Trophoblast cell (in vitro differentiated cells and primary cell): ENCODE data around the gene CD163L1.

ENCODE experiments used
- DNase-seq, 2 donors: peaks; one replicate each; pipeline ENCODE4 v3.0.0-alpha.2; 2016
- H2AFZ ChIP-seq: 2 replicates; pipeline ENCODE4 v1.6.1; 2013; ENCODE audit warnings: low read length, moderate library complexity, mild to moderate bottlenecking; ENCODE audit not compliant: insufficient read depth, poor library complexity
- H2AK5ac ChIP-seq: 2 replicates; pipeline ENCODE4 v1.6.1; 2013; ENCODE audit warnings: mild to moderate bottlenecking, low read length
- H2BK120ac ChIP-seq: 2 replicates; pipeline ENCODE4 v1.6.1; 2013; ENCODE audit warnings: low read length, mild to moderate bottlenecking, moderate library complexity; ENCODE audit not compliant: insufficient read depth, poor library complexity
- H2BK12ac ChIP-seq: 2 replicates; pipeline ENCODE4 v1.6.1; 2013; ENCODE audit warnings: mild to moderate bottlenecking, low read length, moderate library complexity
- H2BK5ac ChIP-seq: 2 replicates; pipeline ENCODE4 v1.6.1; 2013; ENCODE audit warnings: low read length, low read depth, moderate library complexity, mild to moderate bottlenecking; ENCODE audit not compliant: poor library complexity
- H3K14ac ChIP-seq: 2 replicates; pipeline ENCODE4 v1.6.1; 2013; ENCODE audit warnings: mild to moderate bottlenecking, low read length
- H3K18ac ChIP-seq: 2 replicates; pipeline ENCODE4 v1.6.1; 2013; ENCODE audit warnings: mild to moderate bottlenecking, low read length
- H3K23ac ChIP-seq: 2 replicates; pipeline ENCODE4 v1.6.1; 2013; ENCODE audit warnings: low read length
- H3K27ac ChIP-seq: 2 replicates; pipeline ENCODE4 v1.5.1; 2013; ENCODE audit warnings: low read depth, mild to moderate bottlenecking, inconsistent platforms, low read length, moderate library complexity
- H3K27me3 ChIP-seq: 2 replicates; pipeline ENCODE4 v1.6.1; 2013; ENCODE audit warnings: inconsistent platforms, mild to moderate bottlenecking, low read length, moderate library complexity; ENCODE audit not compliant: insufficient read depth
- H3K36me3 ChIP-seq, 2 experiments: 1 replicate in 1 of 2; 2 replicates in 1 of 2; pipeline ENCODE4 v1.6.1; 2013; ENCODE audit warnings: low read length in 2 of 2, mild to moderate bottlenecking in 2 of 2, moderate library complexity in 1 of 2; ENCODE audit not compliant: insufficient read depth in 2 of 2, control insufficient read depth in 1 of 2
- H3K4ac ChIP-seq: 2 replicates; pipeline ENCODE4 v1.6.1; 2013; ENCODE audit warnings: low read depth, mild to moderate bottlenecking, low read length, moderate library complexity
- H3K4me1 ChIP-seq, 2 experiments: 1 replicate in 1 of 2; 2 replicates in 1 of 2; pipeline ENCODE4 v1.6.1; 2013; ENCODE audit warnings: low read length in 2 of 2, mild to moderate bottlenecking in 2 of 2, moderate library complexity in 1 of 2; ENCODE audit not compliant: insufficient read depth in 2 of 2, control insufficient read depth in 1 of 2
- H3K4me2 ChIP-seq: 2 replicates; pipeline ENCODE4 v1.6.1; 2013; ENCODE audit warnings: inconsistent platforms, mild to moderate bottlenecking, low read length, moderate library complexity
- H3K4me3 ChIP-seq: 2 replicates; pipeline ENCODE4 v1.5.1; 2013; ENCODE audit warnings: mild to moderate bottlenecking, low read depth, low read length, inconsistent platforms
- H3K79me1 ChIP-seq: one replicate; pipeline ENCODE4 v1.6.1; 2013; ENCODE audit warnings: low read length
- H3K79me2 ChIP-seq: 2 replicates; pipeline ENCODE4 v1.6.1; 2013; ENCODE audit warnings: low read length, mild to moderate bottlenecking; ENCODE audit not compliant: control insufficient read depth, insufficient read depth, poor library complexity
- H3K9ac ChIP-seq: 2 replicates; pipeline ENCODE4 v1.6.1; 2013; ENCODE audit warnings: mild to moderate bottlenecking, low read length
- H3K9me3 ChIP-seq: 2 replicates; pipeline ENCODE4 v1.6.1; 2013; ENCODE audit warnings: low read depth, mild to moderate bottlenecking, control low read depth, inconsistent platforms, low read length; ENCODE audit not compliant: insufficient read depth
- H4K12ac ChIP-seq: 2 replicates; pipeline ENCODE4 v1.6.1; 2013; ENCODE audit warnings: low read depth, mild to moderate bottlenecking, low read length, moderate library complexity
- H4K8ac ChIP-seq: 2 replicates; pipeline ENCODE4 v1.6.1; 2013; ENCODE audit warnings: low read depth, mild to moderate bottlenecking, low read length, moderate library complexity
- H4K91ac ChIP-seq: one replicate; pipeline ENCODE4 v1.6.1; 2013; ENCODE audit warnings: low read depth, mild to moderate bottlenecking, low read length, moderate library complexity
- WGBS: extraction: QIAGEN DNeasy Blood & Tissue Kit; methylation state at CpG from one replicate; pipeline ENCODE4 v1.1.7; 2013; ENCODE audit warnings: missing lambda C conversion rate; ENCODE audit not compliant: insufficient read length, insufficient coverage; ENCODE audit errors: extremely low coverage; 5-methylcytosine and 5-hydroxymethylcytosine counted together

CD163L1 gene

GRCh38 chr12:7483343-7483742 is 39.4 kb upstream of the CD163L1 start:
- H3K9ac ChIP-seq: no peak overlapping the region
- no CpG with 5 or more reads among the region's 5 CpGs for WGBS
- no peaks in the 10 kb centered on the region for H3K36me3 ChIP-seq
- H3K79me1 ChIP-seq: no peaks in the 10 kb centered on the region
- no peak overlapping the region for H3K4me3 ChIP-seq
- no peak for DNase-seq
- no peak overlapping the region for H3K23ac ChIP-seq
- no peak overlapping the region for H2BK5ac ChIP-seq
- no peak overlapping the region for H2AK5ac ChIP-seq
- H4K12ac ChIP-seq: no peak overlapping the region
- no peak overlapping the region for H2BK12ac ChIP-seq
- peaks cover 4% of the 10 kb centered on the region for H3K9me3 ChIP-seq
- H3K79me2 ChIP-seq: no peaks in the 10 kb centered on the region
- H3K27me3 ChIP-seq: no peaks in the 10 kb centered on the region
- H3K4me1 ChIP-seq: peaks cover 0 to 3% of the 10 kb centered on the region in 2 experiments
- H3K14ac ChIP-seq: no peak overlapping the region
- no peak overlapping the region for H4K91ac ChIP-seq
- H3K18ac ChIP-seq: no peak overlapping the region
- H4K8ac ChIP-seq: no peak overlapping the region
- H2AFZ ChIP-seq: no peak overlapping the region
- no peak overlapping the region for H3K4ac ChIP-seq
- H3K27ac ChIP-seq: no peak overlapping the region
- no peak overlapping the region for H2BK120ac ChIP-seq
- H3K4me2 ChIP-seq: no peak overlapping the region

GRCh38 chr12:7479771-7480170 is 35.8 kb upstream of the CD163L1 start:
- H3K4ac ChIP-seq: no peak overlapping the region
- H3K27ac ChIP-seq: peak overlapping the region; percentile 3
- H3K79me1 ChIP-seq: no peaks in the 10 kb centered on the region
- peaks cover 0 to 3% of the 10 kb centered on the region in 2 experiments for H3K4me1 ChIP-seq
- no peak overlapping the region for H3K4me2 ChIP-seq
- H3K27me3 ChIP-seq: no peaks in the 10 kb centered on the region
- no peak overlapping the region for H3K9ac ChIP-seq
- no peaks in the 10 kb centered on the region for H3K36me3 ChIP-seq
- H4K8ac ChIP-seq: no peak overlapping the region
- no peak overlapping the region for H3K4me3 ChIP-seq
- no peak overlapping the region for H2BK120ac ChIP-seq
- no peak overlapping the region for H3K18ac ChIP-seq
- H2AFZ ChIP-seq: no peak overlapping the region
- H2BK12ac ChIP-seq: no peak overlapping the region
- H3K23ac ChIP-seq: no peak overlapping the region
- H3K79me2 ChIP-seq: no peaks in the 10 kb centered on the region
- WGBS: no CpG with 5 or more reads among the region's 1 CpG
- H2BK5ac ChIP-seq: no peak overlapping the region
- no peak overlapping the region for H4K12ac ChIP-seq
- no peak overlapping the region for H3K14ac ChIP-seq
- DNase-seq: no peak
- no peaks in the 10 kb centered on the region for H3K9me3 ChIP-seq
- no peak overlapping the region for H4K91ac ChIP-seq
- H2AK5ac ChIP-seq: no peak overlapping the region

- no peak overlapping the region for H4K91ac ChIP-seq
- no peak overlapping the region for H4K8ac ChIP-seq
- H3K4me3 ChIP-seq: no peak overlapping the region
- no peaks in the 10 kb centered on the region for H3K79me2 ChIP-seq
- H2AK5ac ChIP-seq: no peak overlapping the region
- H3K9me3 ChIP-seq: peaks cover 2% of the 10 kb centered on the region
- H3K18ac ChIP-seq: no peak overlapping the region
- H2BK12ac ChIP-seq: no peak overlapping the region
- H2AFZ ChIP-seq: no peak overlapping the region
- WGBS: no CpG with 5 or more reads among the region's 6 CpGs
- no peak overlapping the region for H2BK5ac ChIP-seq
- no peak overlapping the region for H3K4ac ChIP-seq
- H2BK120ac ChIP-seq: no peak overlapping the region
- no peak overlapping the region for H3K4me2 ChIP-seq
- no peaks in the 10 kb centered on the region for H3K79me1 ChIP-seq
- H3K14ac ChIP-seq: no peak overlapping the region
- no peaks in the 10 kb centered on the region for H3K27me3 ChIP-seq
- no peaks in the 10 kb centered on the region for H3K36me3 ChIP-seq
- no peaks in the 10 kb centered on the region for H3K4me1 ChIP-seq
- H3K23ac ChIP-seq: no peak overlapping the region
- H4K12ac ChIP-seq: no peak overlapping the region
- no peak for DNase-seq
- H3K9ac ChIP-seq: no peak overlapping the region
- no peak overlapping the region for H3K27ac ChIP-seq
These were observed 28.1 kb upstream of the CD163L1 start for GRCh38 chr12:7472060-7472459.

- no peaks in the 10 kb centered on the region for H3K79me2 ChIP-seq
- no peak overlapping the region for H4K91ac ChIP-seq
- no peak overlapping the region for H2BK12ac ChIP-seq
- no peaks in the 10 kb centered on the region for H3K9me3 ChIP-seq
- no peak overlapping the region for H2BK120ac ChIP-seq
- WGBS: no CpG with 5 or more reads among the region's 7 CpGs
- H4K12ac ChIP-seq: no peak overlapping the region
- no peak overlapping the region for H3K14ac ChIP-seq
- no peaks in the 10 kb centered on the region for H3K4me1 ChIP-seq
- H3K18ac ChIP-seq: no peak overlapping the region
- H3K9ac ChIP-seq: no peak overlapping the region
- no peaks in the 10 kb centered on the region for H3K27me3 ChIP-seq
- H3K4ac ChIP-seq: no peak overlapping the region
- no peak overlapping the region for H2AK5ac ChIP-seq
- no peaks in the 10 kb centered on the region for H3K79me1 ChIP-seq
- H2AFZ ChIP-seq: no peak overlapping the region
- DNase-seq: peak; percentile 47 to 77
- H2BK5ac ChIP-seq: no peak overlapping the region
- no peak overlapping the region for H3K4me2 ChIP-seq
- no peak overlapping the region for H4K8ac ChIP-seq
- no peaks in the 10 kb centered on the region for H3K36me3 ChIP-seq
- no peak overlapping the region for H3K23ac ChIP-seq
- H3K4me3 ChIP-seq: no peak overlapping the region
- H3K27ac ChIP-seq: no peak overlapping the region
These were observed 16.7 kb upstream of the CD163L1 start for GRCh38 chr12:7460375-7461259.
